22Rv1 (cell line): Measurements from ENCODE around the gene CDK12.

ENCODE experiments used
- CTCF ChIP-seq: fragments of 450-650 bp; IDR thresholded peaks from 2 replicates; pipeline ENCODE4 v1.5.1; 2017; ENCODE audit warnings: mild to moderate bottlenecking
- ZFX ChIP-seq: fragments of 450-650 bp; IDR thresholded peaks from 2 replicates; pipeline ENCODE4 v1.6.1; 2017; ENCODE audit warnings: antibody characterized with exemption, borderline replicate concordance

DNA sequence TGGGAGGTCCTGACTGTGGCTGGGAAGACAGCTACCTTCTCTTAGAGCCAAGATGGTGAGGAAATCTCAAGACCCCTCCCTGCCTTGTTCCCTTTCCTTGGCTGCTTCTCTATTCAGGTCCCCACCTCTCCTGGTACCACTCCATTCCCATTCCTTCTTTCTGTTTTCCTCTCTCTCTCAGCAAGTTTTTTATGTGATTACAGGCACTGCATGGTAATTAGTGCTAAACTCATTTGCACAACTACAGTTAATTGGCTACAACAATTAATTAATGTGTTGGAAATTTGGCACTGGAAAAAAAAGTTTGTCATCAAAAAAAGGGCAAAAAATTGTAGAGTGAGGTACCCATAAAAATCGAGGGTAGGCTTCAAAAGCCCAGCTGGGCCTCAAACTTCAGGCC lies 101.1 kb downstream of the CDK12 start:
- TF ChIP-seq CTCF: no peak
- no peak for TF ChIP-seq ZFX
